ENCODE data around the gene SMARCD1. TPM values are rescaled to one million over a fixed set of nuclear protein-coding genes. Genes with fewer than 3 reads are reported as not detected.
"Not testable (repeated sequence)": the region's sequence is repeated elsewhere in the genome, so short reads cannot be mapped to it uniquely, and the experiment has no call there.

Gene SMARCD1
- total RNA-seq, 2 donors from 2014 or later: 18.3 to 27.7 TPM

DNA sequence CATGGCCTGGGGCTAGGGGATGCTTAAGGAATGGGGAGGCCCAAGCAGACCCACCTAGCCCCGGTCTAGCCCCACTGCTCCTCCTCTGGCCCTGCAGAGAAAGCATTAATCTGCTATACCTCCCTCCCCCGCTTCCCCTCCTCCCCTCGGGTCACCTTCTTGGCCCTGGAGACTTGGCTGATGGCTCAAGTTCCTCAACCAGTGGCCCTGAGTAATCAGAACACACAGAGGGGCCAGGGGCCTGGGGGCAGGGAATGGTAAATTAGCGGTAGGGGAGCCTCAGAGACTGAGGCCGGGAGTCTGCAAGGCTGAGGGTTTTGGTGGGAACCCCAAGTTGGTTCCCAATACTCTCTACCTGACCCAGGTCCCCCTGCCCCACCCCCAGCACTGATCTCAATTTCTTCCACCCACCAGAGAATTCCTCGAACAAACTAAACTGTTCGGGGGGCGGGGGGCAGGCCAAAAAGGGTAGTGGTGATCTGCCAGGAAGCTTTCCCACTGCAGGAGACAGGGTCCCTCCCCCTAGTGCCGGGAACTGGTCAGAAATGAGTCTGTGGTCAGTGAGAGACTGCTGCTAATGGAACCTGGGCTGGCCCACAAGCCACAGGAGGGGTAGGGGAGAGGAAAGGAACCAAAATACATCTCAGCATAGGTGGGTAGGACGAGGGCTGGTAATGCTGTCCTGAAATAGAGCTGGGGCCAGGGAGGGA is 12.8 kb upstream of the SMARCD1 start:
- no peak for DNase-seq
- intact Hi-C loops (cut with DNase I): loop anchor here in 1 of 2 donors (10.0 kb wide), 1 partner anchor 242 kb away; no protein-coding TSS in a partner anchor
- ATAC-seq: no peak

DNA sequence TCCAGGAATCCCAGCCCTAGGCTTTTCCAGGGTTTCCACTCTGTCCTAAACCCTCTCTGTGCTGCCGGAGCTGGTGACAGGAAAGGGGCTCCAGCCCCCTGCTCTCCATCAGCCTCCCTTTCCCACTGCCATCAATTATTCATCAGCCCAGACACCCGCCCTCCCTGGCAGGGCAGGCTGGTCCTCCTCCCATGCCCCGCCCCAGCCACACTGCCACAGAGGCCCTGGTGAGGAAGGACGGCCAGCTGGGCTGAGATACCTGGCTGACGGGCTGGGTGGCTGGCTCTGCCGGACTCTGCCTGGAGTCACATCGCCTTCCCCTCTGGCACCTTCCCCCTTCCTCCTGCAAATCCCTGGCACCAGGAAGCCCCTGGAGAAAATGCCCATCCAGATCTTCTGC is 11.9 kb upstream of the SMARCD1 start:
- ATAC-seq (no peak), DNase-seq (no peak)
- intact Hi-C loops (cut with DNase I): loop anchor here in 1 of 2 donors (10.0 kb wide), 1 partner anchor 242 kb away; no protein-coding TSS in a partner anchor

DNA sequence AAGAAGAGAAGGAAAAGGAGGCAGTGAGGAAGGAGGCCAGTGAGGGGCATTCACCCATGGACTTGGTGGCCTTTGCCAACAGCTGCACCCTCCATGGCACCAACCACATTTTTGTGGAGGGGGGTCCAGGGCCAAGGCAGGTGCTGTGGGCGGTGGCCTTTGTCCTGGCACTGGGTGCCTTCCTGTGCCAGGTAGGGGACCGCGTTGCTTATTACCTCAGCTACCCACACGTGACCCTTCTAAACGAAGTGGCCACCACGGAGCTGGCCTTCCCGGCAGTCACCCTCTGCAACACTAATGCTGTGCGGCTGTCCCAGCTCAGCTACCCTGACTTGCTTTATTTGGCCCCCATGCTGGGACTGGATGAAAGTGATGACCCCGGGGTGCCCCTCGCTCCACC is 11.4 kb upstream of the SMARCD1 start:
- DNase-seq: no peak
- intact Hi-C loops (cut with DNase I): loop anchor here in 1 of 2 donors (10.0 kb wide), 1 partner anchor 241 kb away; no protein-coding TSS in a partner anchor

DNA sequence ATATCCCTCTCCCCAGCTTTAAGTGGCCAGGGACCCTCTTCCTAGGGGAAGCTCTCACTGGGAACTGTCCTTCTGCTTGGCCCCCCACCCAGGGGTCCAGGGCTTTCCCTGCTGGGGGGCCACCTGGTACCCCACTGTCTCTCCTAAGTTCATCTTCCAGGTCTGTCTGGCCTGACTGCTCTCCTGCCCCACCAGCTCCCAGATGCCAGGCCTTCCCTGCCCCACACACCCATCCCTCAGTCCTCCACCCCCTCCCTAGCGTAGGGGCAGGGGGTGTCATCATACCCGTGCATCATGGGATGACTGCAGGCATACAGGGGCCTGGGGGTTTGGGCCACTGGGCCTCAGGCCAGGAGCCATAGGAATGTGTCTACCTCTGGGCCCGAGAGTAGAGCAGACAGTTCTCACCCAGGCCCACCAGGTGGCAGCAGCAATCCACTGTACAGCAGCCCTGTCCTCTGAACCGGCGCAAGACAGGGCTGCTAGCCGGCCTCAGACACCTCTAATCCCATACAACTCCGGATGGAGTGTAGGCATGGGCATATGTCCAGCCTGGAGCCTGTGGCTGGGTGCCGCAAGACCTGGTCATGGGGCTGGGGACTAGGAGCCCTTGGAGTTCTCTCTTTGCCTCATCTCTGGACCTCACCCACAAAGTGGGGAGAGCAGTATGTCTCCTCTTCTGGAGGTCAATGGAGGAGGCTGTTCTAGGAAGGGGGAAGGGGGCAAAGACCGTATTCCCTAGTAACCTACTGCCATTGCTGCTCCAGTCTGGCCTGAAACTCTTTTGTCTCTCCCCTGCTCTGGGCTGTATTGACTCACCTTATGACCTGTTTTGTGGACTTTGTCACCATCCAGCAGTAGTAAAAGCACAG is 10.0 kb upstream of the SMARCD1 start:
- DNase-seq: peak; percentile 86
- intact Hi-C loops (cut with DNase I): loop anchor here (1.0 to 10.0 kb wide), 3 partner anchors 100 to 240 kb away; no protein-coding TSS in a partner anchor
- peak; percentile 89 to 90 for ATAC-seq

More for the DNA sequence above, 11.4 kb upstream of the SMARCD1 start:
- ATAC-seq: no peak

DNA sequence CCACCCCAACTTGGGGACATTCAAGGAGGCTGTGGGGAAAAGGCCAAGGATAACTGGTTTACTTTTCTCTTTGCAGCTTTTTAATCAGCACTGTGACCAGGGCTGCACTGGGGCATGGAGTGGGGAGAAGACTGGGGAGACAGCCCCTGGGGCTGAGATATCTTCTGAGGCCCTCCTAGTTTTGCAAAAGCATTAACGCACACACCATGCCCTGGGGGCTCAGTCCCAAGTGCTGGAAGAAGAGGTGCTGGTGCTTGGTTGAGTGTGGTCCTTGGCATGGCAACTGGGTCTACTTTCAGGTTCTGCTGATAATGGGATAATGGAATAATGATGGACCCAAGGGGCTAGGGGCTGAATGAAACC is 9.4 kb upstream of the SMARCD1 start:
- no peak for DNase-seq
- ATAC-seq: no peak
- intact Hi-C loops (cut with DNase I): loop anchor here (1.0 to 10.0 kb wide), 3 partner anchors 100 to 239 kb away; no protein-coding TSS in a partner anchor

DNA sequence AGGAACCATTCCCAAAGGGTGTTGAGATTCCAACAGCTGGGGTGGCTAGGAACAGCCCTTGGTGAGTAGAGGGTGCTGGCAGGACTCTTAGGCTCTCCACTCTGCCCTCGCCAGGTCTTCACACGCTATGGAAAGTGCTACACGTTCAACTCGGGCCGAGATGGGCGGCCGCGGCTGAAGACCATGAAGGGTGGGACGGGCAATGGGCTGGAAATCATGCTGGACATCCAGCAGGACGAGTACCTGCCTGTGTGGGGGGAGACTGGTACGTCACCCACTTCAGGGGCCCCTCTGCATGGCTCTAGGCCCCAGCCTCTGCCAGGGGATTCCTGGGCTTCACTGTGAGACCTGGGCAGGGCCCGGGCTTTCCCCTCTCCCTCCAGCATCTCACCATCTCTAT is 8.0 kb upstream of the SMARCD1 start:
- intact Hi-C loops (cut with DNase I): loop anchor here (5.0 to 10.0 kb wide), 2 partner anchors 100 to 238 kb away; no protein-coding TSS in a partner anchor
- no peak for ATAC-seq
- DNase-seq: no peak

DNA sequence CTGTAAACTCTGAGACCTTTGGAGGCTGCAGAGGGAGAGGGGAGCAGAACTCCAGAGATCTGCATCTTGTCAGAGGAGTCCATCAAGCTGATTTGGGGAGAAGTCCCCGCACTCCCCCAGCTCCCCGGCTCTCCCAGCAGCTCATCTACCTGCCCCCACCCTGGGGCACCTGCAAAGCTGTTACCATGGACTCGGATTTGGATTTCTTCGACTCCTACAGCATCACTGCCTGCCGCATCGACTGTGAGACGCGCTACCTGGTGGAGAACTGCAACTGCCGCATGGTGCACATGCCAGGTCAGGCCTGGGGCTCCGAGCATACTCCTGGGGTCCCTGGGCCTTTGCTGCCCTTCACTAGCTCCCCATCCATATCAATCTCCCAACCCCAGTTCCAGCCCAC is 6.9 kb upstream of the SMARCD1 start:
- DNase-seq (no peak), ATAC-seq (no peak)
- intact Hi-C loops (cut with DNase I): loop anchor here (5.0 to 10.0 kb wide), 2 partner anchors 99 to 237 kb away; no protein-coding TSS in a partner anchor

DNA sequence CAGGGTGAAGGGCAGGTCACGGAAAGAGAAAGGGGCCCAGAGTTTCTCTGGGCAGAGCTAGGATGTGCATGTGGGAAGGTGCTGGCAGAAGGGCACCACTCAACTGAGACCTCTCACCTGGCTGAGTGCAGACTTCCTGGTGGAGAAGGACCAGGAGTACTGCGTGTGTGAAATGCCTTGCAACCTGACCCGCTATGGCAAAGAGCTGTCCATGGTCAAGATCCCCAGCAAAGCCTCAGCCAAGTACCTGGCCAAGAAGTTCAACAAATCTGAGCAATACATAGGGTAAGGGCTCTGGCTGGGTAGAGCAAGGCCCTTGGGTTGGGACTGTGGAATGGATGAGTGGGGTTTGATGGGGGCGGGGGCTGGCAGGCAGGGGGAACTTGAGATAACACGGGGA is 5.4 kb upstream of the SMARCD1 start:
- no peak for ATAC-seq
- no peak for DNase-seq
- intact Hi-C loops (cut with DNase I): loop anchor here (5.0 to 10.0 kb wide), 2 partner anchors 98 to 235 kb away; no protein-coding TSS in a partner anchor

DNA sequence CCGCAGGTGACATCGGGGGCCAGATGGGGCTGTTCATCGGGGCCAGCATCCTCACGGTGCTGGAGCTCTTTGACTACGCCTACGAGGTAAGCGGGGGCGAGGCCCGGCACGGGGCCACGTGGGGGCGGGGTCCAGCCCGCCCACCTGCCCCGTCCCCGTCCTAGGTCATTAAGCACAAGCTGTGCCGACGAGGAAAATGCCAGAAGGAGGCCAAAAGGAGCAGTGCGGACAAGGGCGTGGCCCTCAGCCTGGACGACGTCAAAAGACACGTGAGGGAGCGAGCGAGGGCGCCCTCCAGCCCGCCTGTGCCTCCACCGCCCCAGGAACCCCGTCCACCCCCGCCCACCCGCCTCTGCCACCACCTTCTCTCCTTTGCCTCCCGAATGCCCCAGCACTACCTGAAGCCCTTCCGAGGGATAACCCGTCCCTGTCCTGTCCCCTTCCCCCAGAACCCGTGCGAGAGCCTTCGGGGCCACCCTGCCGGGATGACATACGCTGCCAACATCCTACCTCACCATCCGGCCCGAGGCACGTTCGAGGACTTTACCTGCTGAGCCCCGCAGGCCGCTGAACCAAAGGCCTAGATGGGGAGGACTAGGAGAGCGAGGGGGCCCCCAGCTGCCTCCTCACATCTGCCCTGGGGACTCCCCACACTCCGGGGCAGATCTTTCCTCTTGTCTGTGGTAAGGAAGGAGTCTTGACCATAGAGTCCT is 3.9 kb upstream of the SMARCD1 start:
- intact Hi-C loops (cut with DNase I): no loop called here
- no peak for ATAC-seq
- no peak for DNase-seq

DNA sequence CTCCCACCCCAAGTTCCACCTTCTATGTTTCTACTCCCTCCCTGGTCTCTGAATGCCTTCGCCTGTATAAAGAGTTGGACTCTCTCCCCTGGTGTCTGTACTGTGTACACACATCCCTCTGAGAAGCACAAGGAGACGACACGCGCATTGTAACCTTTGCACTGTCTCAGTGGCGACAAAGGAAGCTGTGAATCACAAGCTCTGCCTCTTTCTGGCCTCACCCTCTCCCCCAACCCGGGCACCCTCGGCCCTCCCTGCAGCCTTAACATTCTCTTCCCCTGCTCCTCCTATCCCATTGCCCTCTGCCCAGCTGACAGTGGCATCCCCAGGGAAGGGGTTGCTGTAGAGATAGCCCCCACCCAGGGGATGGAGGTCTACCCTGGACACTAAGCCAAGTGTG is 2.5 kb upstream of the SMARCD1 start:
- no peak for ATAC-seq
- DNase-seq: no peak
- intact Hi-C loops (cut with DNase I): no loop called here

DNA sequence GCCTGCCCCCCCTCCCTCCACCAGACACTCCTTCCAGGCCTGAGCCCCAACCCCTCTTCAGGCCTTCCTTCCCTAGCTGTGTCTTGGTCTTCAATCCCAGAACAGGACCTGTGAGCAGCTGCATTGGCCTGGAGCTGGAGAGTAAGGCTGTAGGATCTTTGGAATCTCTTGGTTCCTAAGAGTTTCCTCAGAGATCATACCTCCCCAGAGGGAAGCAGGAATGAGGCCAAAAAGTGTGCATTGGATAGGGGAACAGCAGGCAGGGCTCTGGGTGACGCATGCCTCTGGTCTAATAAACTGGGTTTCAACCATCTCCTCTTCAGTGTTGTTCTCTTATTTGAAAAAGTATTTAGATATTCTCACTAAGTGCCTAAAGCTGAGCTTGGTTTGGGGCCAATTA is 1.8 kb upstream of the SMARCD1 start:
- intact Hi-C loops (cut with DNase I): no loop called here
- DNase-seq (no peak), ATAC-seq (no peak)

DNA sequence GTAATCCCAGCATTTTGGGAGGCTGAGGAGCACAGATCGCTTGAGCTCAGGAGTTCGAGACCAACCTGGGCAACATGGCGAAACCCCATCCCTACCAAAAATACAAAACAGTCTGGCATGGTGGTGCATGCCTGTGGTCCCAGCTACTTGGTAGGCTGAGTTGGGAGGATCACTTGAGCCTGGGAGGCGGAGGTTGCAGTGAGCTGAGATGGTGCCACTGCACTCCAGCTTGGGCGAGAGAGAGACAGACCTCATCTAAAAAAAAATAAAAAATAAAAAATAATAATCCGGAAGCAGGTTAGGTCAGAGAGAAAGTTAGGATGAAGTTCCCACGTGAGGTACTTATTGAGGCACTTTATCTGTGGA is 750 bp upstream of the SMARCD1 start:
- intact Hi-C loops (cut with DNase I): loop anchor here in 1 of 2 donors (2.0 kb wide), 1 partner anchor 82 kb away; the partner anchor contains the start of gene CERS5
- not testable (repeated sequence) for ATAC-seq, DNase-seq

DNA sequence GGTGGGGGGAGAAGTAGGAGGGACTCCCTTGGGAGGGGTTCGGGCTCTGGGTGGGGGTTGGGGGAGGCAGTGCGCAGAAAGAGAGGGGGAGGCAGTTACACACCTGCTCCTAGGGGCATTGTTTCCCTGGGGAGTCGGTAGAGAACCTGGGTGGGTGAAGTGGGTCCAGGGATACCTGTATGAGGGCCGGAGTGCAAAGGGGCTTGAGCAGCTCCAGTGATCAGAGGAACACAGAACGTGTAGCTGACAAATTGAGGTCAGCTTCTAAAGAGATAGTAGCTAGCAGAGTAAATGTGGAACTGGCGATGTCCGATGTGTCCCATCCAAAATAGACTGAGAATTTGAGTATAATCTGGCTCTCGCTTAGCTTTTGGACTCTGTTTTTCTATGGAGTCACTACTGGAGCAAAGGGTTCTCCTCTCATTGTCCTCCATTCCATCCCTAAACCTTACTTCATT is 502 bp downstream of the SMARCD1 start:
- no peak for ATAC-seq
- no peak for DNase-seq
- intact Hi-C loops (cut with DNase I): loop anchor here in 1 of 2 donors (2.0 kb wide), 1 partner anchor 81 kb away; the partner anchor contains the start of gene CERS5

DNA sequence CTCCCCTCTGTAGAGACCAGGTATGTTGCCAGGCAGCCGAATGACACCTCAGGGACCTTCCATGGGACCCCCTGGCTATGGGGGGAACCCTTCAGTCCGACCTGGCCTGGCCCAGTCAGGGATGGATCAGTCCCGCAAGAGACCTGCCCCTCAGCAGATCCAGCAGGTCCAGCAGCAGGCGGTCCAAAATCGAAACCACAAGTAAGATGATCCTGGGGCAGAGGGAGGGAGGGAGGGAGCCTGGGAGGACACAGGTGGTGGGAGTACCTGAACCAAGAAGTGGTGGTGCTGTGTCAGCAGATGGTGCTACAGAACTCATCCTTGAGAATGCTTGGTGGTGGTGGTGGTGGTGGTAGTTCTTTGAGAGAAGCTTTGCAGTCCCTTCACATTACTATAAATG is 1.0 kb downstream of the SMARCD1 start:
- intact Hi-C loops (cut with DNase I): no loop called here
- ATAC-seq: no peak
- no peak for DNase-seq

DNA sequence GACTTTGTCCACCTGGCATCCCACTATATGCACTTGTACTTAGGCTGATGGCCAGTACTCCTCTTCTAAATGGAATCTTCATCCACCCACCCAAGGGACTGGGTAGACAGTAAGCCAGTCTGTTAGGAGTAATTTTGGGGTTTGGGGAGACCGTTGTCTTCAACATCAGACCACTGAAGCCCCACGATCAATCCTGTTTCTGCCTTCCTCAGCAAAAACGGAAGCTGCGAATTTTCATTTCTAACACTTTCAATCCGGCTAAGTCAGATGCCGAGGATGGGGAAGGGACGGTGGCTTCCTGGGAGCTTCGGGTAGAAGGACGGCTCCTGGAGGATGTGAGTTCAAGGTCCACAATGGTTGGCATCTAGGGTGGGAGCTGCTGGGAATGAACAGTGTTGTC is 2.0 kb downstream of the SMARCD1 start:
- no peak for ATAC-seq
- no peak for DNase-seq
- intact Hi-C loops (cut with DNase I): no loop called here

DNA sequence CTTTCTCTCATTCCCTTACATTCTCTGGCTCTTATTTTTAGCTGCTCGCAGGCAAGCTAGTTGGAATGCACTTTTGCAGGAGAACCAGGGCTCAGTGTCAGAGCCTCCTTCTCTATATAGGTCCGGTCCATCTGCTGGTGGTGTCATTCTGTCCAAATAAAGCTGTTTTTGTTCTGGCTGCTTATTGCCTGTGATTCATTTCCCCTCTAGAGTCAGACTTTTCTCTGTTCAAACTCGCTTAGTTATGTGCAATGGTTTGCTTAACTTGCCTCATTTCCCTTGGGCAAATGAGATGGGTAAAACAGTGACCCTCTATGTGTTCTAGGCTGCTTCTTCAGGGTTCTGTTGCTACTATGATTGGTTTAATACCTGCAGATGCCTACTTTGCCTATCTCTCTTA is 2.9 kb downstream of the SMARCD1 start:
- intact Hi-C loops (cut with DNase I): no loop called here
- ATAC-seq (no peak), DNase-seq (no peak)

DNA sequence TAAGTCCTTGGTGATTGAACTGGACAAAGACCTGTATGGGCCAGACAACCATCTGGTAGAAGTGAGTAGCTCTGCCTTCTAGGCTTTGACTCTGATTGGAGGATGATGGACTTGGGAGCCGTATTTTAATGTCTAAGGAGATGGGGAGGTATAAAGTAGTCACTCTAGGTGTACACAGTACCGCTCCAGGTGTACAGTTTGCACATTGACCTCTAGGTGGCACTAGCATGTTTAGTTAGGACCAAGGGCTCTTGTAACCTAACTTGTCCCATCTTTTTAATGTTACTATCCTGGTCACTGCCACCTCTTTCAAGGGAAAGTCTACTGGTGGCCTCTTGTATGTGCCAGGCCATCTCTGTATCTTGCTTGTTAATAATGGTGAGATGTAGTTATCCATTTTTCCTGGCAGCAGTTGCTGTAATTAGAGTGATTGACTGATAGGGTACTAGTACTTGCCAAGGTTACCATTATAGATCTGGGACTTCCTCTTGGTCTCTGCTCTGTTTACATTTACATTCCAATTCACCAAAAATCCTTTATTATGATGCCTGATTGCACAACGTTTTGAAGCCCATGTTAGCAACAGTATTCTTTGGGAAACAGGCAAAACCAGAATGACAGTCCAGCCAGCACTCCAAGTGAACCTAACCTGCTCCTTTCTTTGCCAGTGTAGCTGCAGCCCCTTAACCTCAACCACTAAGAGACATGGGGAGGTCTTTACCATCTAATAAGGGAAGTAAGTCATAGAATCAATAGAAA is 3.6 kb downstream of the SMARCD1 start:
- intact Hi-C loops (cut with DNase I): no loop called here
- ATAC-seq (peak in 1 of 2 donors; percentile 3), DNase-seq (no peak)

DNA sequence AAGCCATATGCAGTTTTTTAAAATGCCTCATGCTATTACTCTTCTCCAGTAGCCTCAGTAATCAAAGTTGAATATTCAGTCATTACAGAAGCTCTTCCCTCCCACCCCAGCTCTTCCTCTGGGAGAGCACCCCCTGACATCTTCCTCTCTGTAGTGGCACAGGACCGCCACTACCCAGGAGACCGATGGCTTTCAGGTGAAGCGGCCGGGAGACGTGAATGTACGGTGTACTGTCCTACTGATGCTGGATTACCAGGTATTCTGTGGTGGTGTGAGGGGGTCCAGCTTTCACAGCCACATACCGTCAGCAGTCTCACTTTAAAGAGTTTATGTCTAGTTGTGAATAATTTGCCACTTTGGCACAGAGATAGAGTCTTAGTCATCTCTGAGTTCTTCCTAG is 4.6 kb downstream of the SMARCD1 start:
- no peak for DNase-seq
- ATAC-seq: no peak
- intact Hi-C loops (cut with DNase I): no loop called here

All from left cardiac atrium (tissue), 4 donors.